ENCODE results near the gene SLC25A41.

- no peak for TF ChIP-seq POLR2A (IDR thresholded peaks at IDR 0.05)
- TF ChIP-seq CTCF (IDR thresholded peaks at IDR 0.05), result no peak
These were observed 49.7 kb upstream of the SLC25A41 start for GRCh38 chr19:6483235-6483634.
